Transverse colon (tissue), 4 donors: ENCODE data around the gene TPPP.

ENCODE experiments used
- CTCF ChIP-seq, 5 experiments: fragments of 200-600 bp in 3 of 5; fragments of 450-650 bp in 2 of 5; sonication (generic) in 3 of 5; IDR thresholded peaks; 1 replicate in 2 of 5; 2 replicates in 3 of 5; pipeline ENCODE4 v1.5.1; 2016 to 2017; ENCODE audit warnings: antibody characterized with exemption in 5 of 5, inconsistent platforms in 3 of 5, mild to moderate bottlenecking in 2 of 5, moderate library complexity in 1 of 5
- POLR2A ChIP-seq: fragments of 450-650 bp; IDR thresholded peaks from one replicate; pipeline ENCODE4 v1.6.1; 2016; ENCODE audit warnings: antibody characterized with exemption, mild to moderate bottlenecking, moderate library complexity
- POLR2AphosphoS5 ChIP-seq, 3 donors: sonication (generic); formaldehyde crosslinking; IDR thresholded peaks; one replicate each; pipeline ENCODE4 v1.6.1; 2016; ENCODE audit warnings: antibody characterized with exemption in 3 of 3

- no peak for TF ChIP-seq CTCF (IDR thresholded peaks at IDR 0.05)
- TF ChIP-seq POLR2A = no peak
- TF ChIP-seq POLR2AphosphoS5 (IDR thresholded peaks at IDR 0.05) = no peak
Measured at GRCh38 chr5:668283-668995, 24.7 kb downstream of the TPPP start.
